Gastrocnemius medialis (tissue), 4 donors: ENCODE measurements around the gene FBXL3. TPM values are rescaled to one million over a fixed set of nuclear protein-coding genes. Genes with fewer than 3 reads are reported as not detected.

Experiments
- ATAC-seq, 2 donors: fragments of 150-250 bp; one replicate each; pipeline ENCODE4 v1.9.1; 2016
- DNase-seq, 2 donors: peaks; one replicate each; pipeline ENCODE4 v3.0.0-alpha.2; 2019
- H3K27ac ChIP-seq, 4 donors: fragments of 200-600 bp; sonication (generic); 1 replicate in 1 of 4; 2 replicates in 3 of 4; pipeline ENCODE4 v1.5.1; 2016 to 2018; ENCODE audit warnings: mild to moderate bottlenecking in 2 of 4, moderate library complexity in 1 of 4
- H3K27me3 ChIP-seq, 3 donors: fragments of 200-600 bp; sonication (generic) in 2 of 3; 1 replicate in 1 of 3; 2 replicates in 2 of 3; pipeline versions ENCODE4 v1.5.1 to v1.6.0; 2016 to 2019; ENCODE audit warnings: mild to moderate bottlenecking in 1 of 3, moderate library complexity in 1 of 3
- H3K36me3 ChIP-seq, 2 donors: fragments of 200-600 bp; sonication (generic) in 1 of 2; one replicate each; pipeline ENCODE4 v1.5.1; 2017 to 2018
- H3K4me1 ChIP-seq, 2 donors: fragments of 200-600 bp; sonication (generic) in 1 of 2; one replicate each; pipeline ENCODE4 v1.5.1; 2016 to 2017; ENCODE audit warnings: mild to moderate bottlenecking in 2 of 2
- H3K4me3 ChIP-seq, 4 donors: fragments of 200-600 bp; sonication (generic) in 3 of 4; 1 replicate in 1 of 4; 2 replicates in 3 of 4; pipeline ENCODE4 v1.5.1; 2016 to 2019; ENCODE audit warnings: mild to moderate bottlenecking in 2 of 4
- H3K9me3 ChIP-seq, 3 donors: fragments of 200-600 bp; sonication (generic) in 2 of 3; 1 replicate in 1 of 3; 2 replicates in 2 of 3; pipeline ENCODE4 v1.5.1; 2016 to 2019
- POLR2A ChIP-seq, 2 donors: fragments of 450-650 bp; IDR thresholded peaks; one replicate each; pipeline ENCODE4 v1.6.1; 2017; ENCODE audit warnings: antibody characterized with exemption in 2 of 2, mild to moderate bottlenecking in 2 of 2, moderate library complexity in 2 of 2
- in situ Hi-C, 4 donors: fragments of 200-750 bp; cut with MboI; loops; one replicate each; pipeline versions ENCODE4 v1.15.0 to v1.8.0; 2017; ENCODE audit warnings: low sequenced_read_pairs in 4 of 4
- intact Hi-C: fragments of 100-400 bp; cut with DNase I; formaldehyde crosslinking; loops from one replicate; pipeline ENCODE4 v1.15.1; 2023; ENCODE audit warnings: low total_unique reads
- total RNA-seq, 4 donors: library from RNA; depleted of rRNA; stranded (reverse); fragments of >200 nt; gene quantifications; one replicate each; pipeline versions ENCODE4 v1.1.0 to v1.2.3, GENCODE V29; 2016
- TF ChIP-seq, protein P1 (sequence below), 5 experiments: fragments of 450-650 bp in 3 of 5; fragments of 200-600 bp in 2 of 5; sonication (generic) in 2 of 5; IDR thresholded peaks in 4 of 5; conservative IDR thresholded peaks in 1 of 5; 1 replicate in 4 of 5; 2 replicates in 1 of 5; pipeline ENCODE4 v1.5.1; 2016 to 2019; ENCODE audit warnings: antibody characterized with exemption in 5 of 5, mild to moderate bottlenecking in 3 of 5, moderate library complexity in 3 of 5

The FBXL3 gene
- total RNA-seq, 4 donors from 2014 or later = 50.6 to 75.6 (median 64.4) TPM

- in situ Hi-C loops (no loop called here), intact Hi-C loops (no loop called here)
- ATAC-seq = peak in 1 of 2 donors; percentile 52
These were observed 24.3 kb downstream of the FBXL3 start for GRCh38 chr13:77002590-77003190.

DNA sequence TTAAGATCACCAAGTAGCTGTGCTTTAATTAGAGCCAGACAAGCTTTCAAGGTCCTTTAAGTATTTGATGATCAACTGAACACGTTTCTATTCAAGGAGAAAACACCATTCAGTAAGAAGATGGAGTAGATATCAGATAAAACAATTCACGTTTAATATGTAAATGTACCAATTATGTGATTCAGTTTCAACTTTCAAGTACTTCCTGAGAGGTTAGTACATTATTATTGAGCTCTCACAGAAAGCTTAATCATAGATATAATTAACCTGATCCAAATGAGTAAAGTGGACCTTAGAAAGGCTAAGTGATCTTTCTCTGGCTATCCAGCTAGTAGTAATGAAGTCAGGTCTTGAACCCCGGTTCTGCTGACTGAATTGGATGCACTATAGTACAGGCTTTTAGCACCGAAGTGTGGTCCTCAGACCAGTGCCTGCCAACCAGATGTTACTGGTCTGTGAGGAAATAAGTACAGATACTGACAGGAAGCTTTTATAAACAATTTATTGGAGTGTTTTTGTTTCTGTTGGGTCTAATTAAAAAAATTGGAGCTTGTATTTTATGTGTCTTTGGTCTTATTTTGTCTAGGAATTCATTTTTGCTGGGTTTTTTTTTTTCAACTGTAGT, 24.9 kb downstream of the FBXL3 start:
- peak overlapping the region in 3 of 4 donors; percentile 21 to 56 (median 27) for H3K27ac ChIP-seq
- ATAC-seq = no peak
- intact Hi-C loops = no loop called here

More at GRCh38 chr13:77002590-77003190, 24.3 kb downstream of the FBXL3 start:
- no peak for TF ChIP-seq POLR2A (IDR thresholded peaks at IDR 0.05)
- TF ChIP-seq, protein P1, sequence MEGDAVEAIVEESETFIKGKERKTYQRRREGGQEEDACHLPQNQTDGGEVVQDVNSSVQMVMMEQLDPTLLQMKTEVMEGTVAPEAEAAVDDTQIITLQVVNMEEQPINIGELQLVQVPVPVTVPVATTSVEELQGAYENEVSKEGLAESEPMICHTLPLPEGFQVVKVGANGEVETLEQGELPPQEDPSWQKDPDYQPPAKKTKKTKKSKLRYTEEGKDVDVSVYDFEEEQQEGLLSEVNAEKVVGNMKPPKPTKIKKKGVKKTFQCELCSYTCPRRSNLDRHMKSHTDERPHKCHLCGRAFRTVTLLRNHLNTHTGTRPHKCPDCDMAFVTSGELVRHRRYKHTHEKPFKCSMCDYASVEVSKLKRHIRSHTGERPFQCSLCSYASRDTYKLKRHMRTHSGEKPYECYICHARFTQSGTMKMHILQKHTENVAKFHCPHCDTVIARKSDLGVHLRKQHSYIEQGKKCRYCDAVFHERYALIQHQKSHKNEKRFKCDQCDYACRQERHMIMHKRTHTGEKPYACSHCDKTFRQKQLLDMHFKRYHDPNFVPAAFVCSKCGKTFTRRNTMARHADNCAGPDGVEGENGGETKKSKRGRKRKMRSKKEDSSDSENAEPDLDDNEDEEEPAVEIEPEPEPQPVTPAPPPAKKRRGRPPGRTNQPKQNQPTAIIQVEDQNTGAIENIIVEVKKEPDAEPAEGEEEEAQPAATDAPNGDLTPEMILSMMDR (IDR thresholded peaks at IDR 0.05 in 4 of 5, conservative IDR thresholded peaks at IDR 0.05 in 1 of 5) = peak in 3 of 5 experiments; percentile 9 to 58 (median 51)
- H3K9me3 ChIP-seq = no peaks in the 10 kb centered on the region
- peak overlapping the region in 3 of 4 donors; percentile 21 to 56 (median 27) for H3K27ac ChIP-seq
- H3K4me1 ChIP-seq = peaks cover 13 to 21% of the 10 kb centered on the region in 2 donors
- no peak for DNase-seq
- H3K36me3 ChIP-seq = peaks cover 0 to 26% of the 10 kb centered on the region in 2 donors
- no peaks in the 10 kb centered on the region for H3K27me3 ChIP-seq
- no peak overlapping the region for H3K4me3 ChIP-seq

DNA sequence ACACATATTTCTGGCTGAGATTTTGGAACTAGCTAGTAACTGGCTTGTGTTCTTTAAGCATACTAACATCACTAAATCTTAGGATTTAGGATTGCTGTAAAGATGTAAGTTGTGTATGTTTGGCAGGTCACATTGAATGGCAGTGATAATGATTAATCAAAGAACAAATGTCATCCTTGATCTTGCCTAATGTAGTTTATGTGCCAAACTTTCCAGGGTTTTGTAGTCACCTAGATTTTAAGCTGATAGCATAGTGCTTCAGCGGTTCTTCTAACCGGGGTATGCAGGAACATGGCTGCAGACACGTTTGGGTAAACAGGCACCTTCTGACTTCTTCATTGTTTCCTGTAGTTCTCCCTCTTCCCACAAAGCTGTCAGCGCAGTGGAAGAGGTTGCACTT, 25.4 kb downstream of the FBXL3 start:
- Histone ChIP-seq H3K27me3 (no peaks in the 10 kb centered on the region), H3K9me3 (no peaks in the 10 kb centered on the region), H3K4me3 (no peak overlapping the region), H3K36me3 (peaks cover 0 to 17% of the 10 kb centered on the region in 2 donors), H3K27ac (peak overlapping the region in 3 of 4 donors; percentile 21 to 56 (median 27)), H3K4me1 (peaks cover 13 to 21% of the 10 kb centered on the region in 2 donors)
- in situ Hi-C loops (no loop called here), intact Hi-C loops (no loop called here)
- no peak for DNase-seq
- ATAC-seq = no peak
- TF ChIP-seq, protein P1 (IDR thresholded peaks at IDR 0.05 in 4 of 5, conservative IDR thresholded peaks at IDR 0.05 in 1 of 5) = no peak
- TF ChIP-seq POLR2A (IDR thresholded peaks at IDR 0.05) = no peak

More for the DNA sequence above, 24.9 kb downstream of the FBXL3 start:
- Histone ChIP-seq H3K27me3 (no peaks in the 10 kb centered on the region), H3K4me1 (peaks cover 13 to 21% of the 10 kb centered on the region in 2 donors), H3K36me3 (peaks cover 0 to 20% of the 10 kb centered on the region in 2 donors), H3K4me3 (no peak overlapping the region), H3K9me3 (no peaks in the 10 kb centered on the region)
- in situ Hi-C loops = no loop called here
- no peak for DNase-seq
- no peak for TF ChIP-seq POLR2A (IDR thresholded peaks at IDR 0.05)
- TF ChIP-seq, protein P1 (IDR thresholded peaks at IDR 0.05 in 4 of 5, conservative IDR thresholded peaks at IDR 0.05 in 1 of 5) = no peak

GRCh38 chr13:77000475-77000874, 26.5 kb downstream of the FBXL3 start:
- Histone ChIP-seq H3K27ac (peak overlapping the region in 1 of 4 donors; percentile 2), H3K4me1 (peaks cover 13 to 21% of the 10 kb centered on the region in 2 donors), H3K4me3 (no peak overlapping the region), H3K27me3 (no peaks in the 10 kb centered on the region), H3K36me3 (peaks cover 0 to 16% of the 10 kb centered on the region in 2 donors), H3K9me3 (no peaks in the 10 kb centered on the region)
- TF ChIP-seq, protein P1 (IDR thresholded peaks at IDR 0.05 in 4 of 5, conservative IDR thresholded peaks at IDR 0.05 in 1 of 5) = no peak
- no peak for TF ChIP-seq POLR2A (IDR thresholded peaks at IDR 0.05)
- intact Hi-C loops (no loop called here), in situ Hi-C loops (no loop called here)
- ATAC-seq (no peak), DNase-seq (no peak)
